GM12878 (cell line): ENCODE measurements around the gene CAB39L. TPM values are rescaled to one million over a fixed set of nuclear protein-coding genes. Genes with fewer than 3 reads are reported as not detected.

Experiments used
- ATAC-seq: fragments of 200-7000 bp; cut with Tn5 transposase; 3 replicates; pipeline ENCODE4 v1.9.1; 2020; ENCODE audit warnings: mild to moderate bottlenecking, moderate library complexity
- BruUV-seq: library from RNA; stranded (reverse); fragments of 400-500 nt; replicated peaks from 2 replicates; lab custom pipeline; 2021; lab: Mats Ljungman, UMichigan
- CTCF ChIA-PET: fragments of 300-600 bp; sonication (Branson Sonifier 250); formaldehyde crosslinking; extraction: SDS; loops from one replicate; lab custom pipeline; 2021; ENCODE audit warnings: inconsistent platforms; lab: Yijun Ruan, JAX
- POLR2A ChIA-PET: fragments of 350-600 bp; formaldehyde crosslinking; extraction: SDS; loops from one replicate; lab custom pipeline; 2021; ENCODE audit warnings: inconsistent platforms; lab: Charles Lee
- RAD21 ChIA-PET: fragments of 300-600 bp; sonication (Branson Sonifier 250); formaldehyde crosslinking; loops from one replicate; lab custom pipeline; 2023; ENCODE audit warnings: antibody characterized with exemption; ENCODE audit not compliant: unreplicated experiment; lab: Charles Lee
- SMC1A ChIA-PET: fragments of 300-600 bp; sonication (Branson Sonifier 250); formaldehyde crosslinking; loops from one replicate; lab custom pipeline; 2023; ENCODE audit not compliant: unreplicated experiment, uncharacterized antibody; lab: Charles Lee
- DNase-seq: peaks from one replicate; pipeline ENCODE4 v3.0.0-alpha.2; 2011; ENCODE audit warnings: low read depth, low spot score
- FAIRE-seq: peaks from 3 replicates; lab custom pipeline; 2011; peaks lifted over from hg19 to GRCh38; lab: Jason Lieb, UNC
- H2AFZ ChIP-seq: 2 replicates; pipeline ENCODE4 v1.6.0; 2011; ENCODE audit warnings: low read depth, low read length, control low read depth; ENCODE audit not compliant: control insufficient read depth
- H3K27ac ChIP-seq: 2 replicates; pipeline ENCODE4 v1.5.1; 2011; ENCODE audit warnings: control low read depth; ENCODE audit not compliant: control insufficient read depth, insufficient read depth
- H3K27me3 ChIP-seq, 2 experiments: replicated peaks in 1 of 2; 2 replicates each; pipeline versions ENCODE4 v1.6.0 to v1.6.1; 2011; ENCODE audit warnings: low read length in 1 of 2; ENCODE audit not compliant: control insufficient read depth in 2 of 2, insufficient read depth in 2 of 2
- H3K36me3 ChIP-seq, 2 experiments: 2 replicates each; pipeline ENCODE4 v1.5.1; 2011; ENCODE audit warnings: low read length in 1 of 2; ENCODE audit not compliant: control insufficient read depth in 2 of 2, insufficient read depth in 2 of 2
- H3K4me1 ChIP-seq: 2 replicates; pipeline ENCODE4 v1.6.1; 2011; ENCODE audit warnings: mild to moderate bottlenecking, low read length, moderate library complexity, mixed read lengths; ENCODE audit not compliant: control insufficient read depth, insufficient read depth
- H3K4me2 ChIP-seq: 2 replicates; pipeline ENCODE4 v1.6.0; 2011; ENCODE audit warnings: control low read depth; ENCODE audit not compliant: control insufficient read depth, insufficient read depth
- H3K4me3 ChIP-seq: fragments of 200-600 bp; sonication (generic); 2 replicates; pipeline ENCODE4 v1.5.1; 2016
- H3K79me2 ChIP-seq: 2 replicates; pipeline ENCODE4 v1.6.0; 2011; ENCODE audit warnings: low read length; ENCODE audit not compliant: control insufficient read depth, insufficient read depth
- H3K9ac ChIP-seq: 2 replicates; pipeline ENCODE4 v1.8.0; 2011; ENCODE audit warnings: low read length, control low read depth, mixed read lengths; ENCODE audit not compliant: control insufficient read depth, insufficient read depth
- H3K9me3 ChIP-seq: replicated peaks from 3 replicates; pipeline ENCODE4 v1.5.1; 2011; ENCODE audit warnings: mild to moderate bottlenecking, low read length; ENCODE audit not compliant: control insufficient read depth, insufficient read depth
- H4K20me1 ChIP-seq: 2 replicates; pipeline ENCODE4 v1.6.0; 2011; ENCODE audit not compliant: control insufficient read depth, insufficient read depth
- BMI1 ChIP-seq: fragments of 450-650 bp; IDR thresholded peaks from 2 replicates; pipeline ENCODE4 v1.6.1; 2016; ENCODE audit warnings: mild to moderate bottlenecking, moderate library complexity, borderline replicate concordance
- CEBPZ ChIP-seq: fragments of 150-350 bp; IDR thresholded peaks from 2 replicates; pipeline ENCODE4 v1.6.1; 2016; ENCODE audit warnings: low read depth, low read length
- CUX1 ChIP-seq: IDR thresholded peaks from 2 replicates; pipeline ENCODE4 v1.6.1; 2012; ENCODE audit warnings: improper control_type of control experiment, low read depth, low read length; ENCODE audit not compliant: insufficient replicate concordance
- EED ChIP-seq: sonication (generic); IDR thresholded peaks from 2 replicates; pipeline ENCODE4 v1.6.1; 2016; ENCODE audit warnings: antibody characterized with exemption, low read depth
- FOXM1 ChIP-seq: IDR thresholded peaks from 2 replicates; pipeline ENCODE4 v1.6.1; 2012; ENCODE audit warnings: low read depth, mild to moderate bottlenecking, inconsistent platforms, low read length, moderate library complexity
- TAF1 ChIP-seq: IDR thresholded peaks from 2 replicates; pipeline ENCODE4 v1.6.1; 2011; ENCODE audit warnings: mild to moderate bottlenecking, low read depth, low read length, borderline replicate concordance
- ZBTB4 ChIP-seq: fragments of 450-650 bp; formaldehyde crosslinking; IDR thresholded peaks from 2 replicates; pipeline ENCODE4 v1.4.0; 2022; ENCODE audit warnings: mild to moderate bottlenecking, moderate library complexity
- WGBS: methylation state at CpG from one replicate; pipeline ENCODE4 v1.1.6; 2016; ENCODE audit warnings: low lambda C conversion rate; ENCODE audit not compliant: insufficient replicate concordance, insufficient coverage; ENCODE audit errors: missing lambda C conversion rate; 5-methylcytosine and 5-hydroxymethylcytosine counted together
- in situ Hi-C: fragments of 300-500 bp; cut with MboI; formaldehyde crosslinking; loops from 9 replicates; pipeline ENCODE4 v1.14.3; 2018; ENCODE audit warnings: mixed read lengths
- intact Hi-C: fragments of 100-400 bp; cut with micrococcal nuclease; formaldehyde crosslinking; loops from one replicate; pipeline ENCODE4 v1.14.2; 2022; ENCODE audit not compliant: unreplicated experiment
- polyA plus RNA-seq, 11 experiments: library from polyadenylated mRNA; depleted of rRNA in 4 of 11; unstranded in 6 of 11; stranded (reverse) in 5 of 11; fragments of >200 nt; fragmentation: Nextera tagmentation in 4 of 11; fragmentation: Illumina TruSeq in 1 of 11; extraction: Ambion mirVana in 4 of 11; extraction: Trizol in 1 of 11; gene quantifications; 1 replicate in 1 of 11; 2 replicates in 10 of 11; pipeline versions ENCODE4 v1.2.1 to v1.2.3, GENCODE V29; 2011 to 2016; ENCODE audit warnings: inconsistent platforms in 2 of 11, missing spikeins in 2 of 11, low read depth in 1 of 11
- total RNA-seq, 4 experiments: library from RNA; depleted of rRNA in 3 of 4; stranded (reverse); fragments of >200 nt in 3 of 4; fragmentation: Illumina TruSeq in 1 of 4; extraction: Trizol in 1 of 4; gene quantifications; 2 replicates each; pipeline versions ENCODE4 v1.2.1 to v1.2.3, GENCODE V29; 2013 to 2021

Gene CAB39L
- total and polyA plus RNA-seq, 10 of the 15 experiments (the other 5 are each of a cell fraction or from before 2014, with no cell fraction given) = 0.88 to 3.0 (median 1.7) TPM

- TF ChIP-seq CUX1 = no peak
These were observed 15.7 kb upstream of the CAB39L start (continued) for GRCh38 chr13:49459580-49459979.

- ChIA-PET POLR2A (interaction anchor here (1.0 kb wide), 1 partner anchor 12 kb away, joined by 3 read pairs; no protein-coding TSS in a partner anchor), RAD21 (interaction anchor here (1.3 kb wide), 1 partner anchor 9 kb away, joined by 3 read pairs; no protein-coding TSS in a partner anchor), SMC1A (no interaction called here), CTCF (no interaction called here)
- no peak for FAIRE-seq
- no peak for DNase-seq
- no peak for TF ChIP-seq EED
- TF ChIP-seq ZBTB4 (CRISPR knock-in tag) = no peak
- no peak for TF ChIP-seq FOXM1
- no peak for TF ChIP-seq TAF1
- no peak for TF ChIP-seq BMI1
- TF ChIP-seq CEBPZ = no peak
- no peak overlapping the region for H3K9ac ChIP-seq
- intact Hi-C loops = no loop called here
- no peaks in the 10 kb centered on the region for H4K20me1 ChIP-seq
- H3K36me3 ChIP-seq = peaks cover 0 to 11% of the 10 kb centered on the region in 2 experiments; a peak in 1 of 4 replicates
- in situ Hi-C loops = loop anchor here (10.0 kb wide), 1 partner anchor 472 kb away; no protein-coding TSS in a partner anchor
- peaks cover 3% of the 10 kb centered on the region; the same call in 1 of the 3 replicates for H3K9me3 ChIP-seq
- H3K4me1 ChIP-seq = peaks cover 14% of the 10 kb centered on the region; the same call in 1 of the 2 replicates
- no peak overlapping the region for H3K27ac ChIP-seq
- BruUV-seq = no TSS peak
- WGBS = 96% methylated on average over 7 of the region's 7 CpGs
- no peak overlapping the region for H2AFZ ChIP-seq
- no peaks in the 10 kb centered on the region; the same call in 1 of the 2 replicates for H3K79me2 ChIP-seq
- no peak for ATAC-seq
- no peak overlapping the region for H3K4me3 ChIP-seq
- no peaks in the 10 kb centered on the region for H3K27me3 ChIP-seq
- no peak overlapping the region for H3K4me2 ChIP-seq
These were observed 13.4 kb upstream of the CAB39L start for GRCh38 chr13:49457221-49457620.
